Hepatocyte (in vitro differentiated cells): ENCODE results near the gene MRPS27. TPM values are rescaled to one million over a fixed set of nuclear protein-coding genes. Genes with fewer than 3 reads are reported as not detected.

Experiments used
- DNase-seq: peaks from one replicate; pipeline ENCODE4 v3.0.0-alpha.2; 2016; ENCODE audit warnings: low spot score
- H2AFZ ChIP-seq: fragments of 200-600 bp; sonication (generic); 2 replicates; pipeline ENCODE4 v1.6.0; 2016; ENCODE audit warnings: antibody characterized with exemption, mild to moderate bottlenecking
- H3K27ac ChIP-seq: fragments of 200-600 bp; sonication (generic); 2 replicates; pipeline ENCODE4 v1.5.1; 2016; ENCODE audit warnings: mild to moderate bottlenecking
- H3K27me3 ChIP-seq: fragments of 200-600 bp; sonication (generic); 2 replicates; pipeline ENCODE4 v1.6.1; 2016
- H3K36me3 ChIP-seq: fragments of 200-600 bp; sonication (generic); replicated peaks from 2 replicates; pipeline ENCODE4 v1.5.1; 2016; ENCODE audit warnings: low read depth; ENCODE audit not compliant: insufficient read depth
- H3K4me1 ChIP-seq: fragments of 200-600 bp; sonication (generic); 2 replicates; pipeline ENCODE4 v1.5.1; 2016; ENCODE audit warnings: mild to moderate bottlenecking, moderate library complexity; ENCODE audit not compliant: insufficient read depth
- H3K4me2 ChIP-seq: fragments of 200-600 bp; sonication (generic); 2 replicates; pipeline ENCODE4 v1.6.0; 2016
- H3K4me3 ChIP-seq: fragments of 200-600 bp; sonication (generic); 2 replicates; pipeline ENCODE4 v1.5.1; 2016; ENCODE audit warnings: mild to moderate bottlenecking
- H3K79me2 ChIP-seq: fragments of 200-600 bp; sonication (generic); 2 replicates; pipeline ENCODE4 v1.6.0; 2017; ENCODE audit warnings: mild to moderate bottlenecking
- H3K9me2 ChIP-seq: fragments of 200-600 bp; sonication (generic); replicated peaks from 2 replicates; pipeline ENCODE4 v1.6.0; 2017; ENCODE audit warnings: mild to moderate bottlenecking; ENCODE audit not compliant: insufficient read depth
- H3K9me3 ChIP-seq: fragments of 200-600 bp; sonication (generic); 2 replicates; pipeline ENCODE4 v1.5.1; 2016; ENCODE audit warnings: low read depth, mild to moderate bottlenecking
- H4K20me1 ChIP-seq: fragments of 200-600 bp; sonication (generic); 2 replicates; pipeline ENCODE4 v1.6.0; 2016; ENCODE audit warnings: mild to moderate bottlenecking; ENCODE audit not compliant: insufficient read depth, poor library complexity, severe bottlenecking
- EZH2 ChIP-seq: fragments of 200-600 bp; sonication (generic); IDR thresholded peaks from 2 replicates; pipeline ENCODE4 v1.6.1; 2016; ENCODE audit warnings: antibody characterized with exemption, mild to moderate bottlenecking, borderline replicate concordance
- EZH2phosphoT487 ChIP-seq: fragments of 200-600 bp; sonication (generic); IDR thresholded peaks from one replicate; pipeline ENCODE4 v1.6.1; 2018; ENCODE audit warnings: antibody characterized with exemption, mild to moderate bottlenecking, low read depth, moderate library complexity; ENCODE audit not compliant: unreplicated experiment, severe bottlenecking
- WGBS: methylation state at CpG from one replicate; pipeline ENCODE4 v1.1.6; 2016; ENCODE audit warnings: low lambda C conversion rate; ENCODE audit errors: missing lambda C conversion rate; 5-methylcytosine and 5-hydroxymethylcytosine counted together
- polyA plus RNA-seq: library from polyadenylated mRNA; unstranded; fragments of >200 nt; fragmentation: Nextera tagmentation; extraction: Ambion mirVana; gene quantifications from 2 replicates; pipeline ENCODE4 v1.2.1, GENCODE V29; 2016
- total RNA-seq: library from RNA; depleted of rRNA; stranded (reverse); fragments of >200 nt; gene quantifications from 2 replicates; pipeline ENCODE4 v1.2.3, GENCODE V29; 2014
- TF ChIP-seq, protein P1 (sequence below): fragments of 200-600 bp; sonication (generic); IDR thresholded peaks from 2 replicates; pipeline ENCODE4 v1.5.1; 2016; ENCODE audit warnings: antibody characterized with exemption, mild to moderate bottlenecking; ENCODE audit not compliant: poor library complexity

The MRPS27 gene
- total and polyA plus RNA-seq, 2 experiments from 2014 or later, result 35.6 to 63.5 TPM

DNA sequence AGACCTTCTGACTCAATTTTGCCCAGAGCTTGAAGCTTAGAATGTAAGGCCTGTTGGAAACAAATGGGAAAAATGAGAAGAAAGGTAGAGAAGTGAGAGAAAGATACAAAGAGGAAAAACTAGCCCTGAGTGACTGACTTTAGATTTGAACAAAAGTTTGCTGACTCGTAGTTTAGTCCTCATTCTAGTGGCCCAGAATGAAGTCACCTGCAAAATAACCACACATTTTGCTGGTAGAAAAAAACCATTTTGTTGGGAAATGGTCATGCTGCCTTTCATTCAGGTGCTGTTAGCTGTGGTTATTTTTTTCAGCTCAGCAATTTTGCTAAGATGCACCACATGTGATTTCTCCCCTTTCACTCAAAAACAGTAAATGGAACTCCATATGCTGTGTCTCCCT lies 98.9 kb downstream of the MRPS27 start:
- Histone ChIP-seq H3K79me2 (no peaks in the 10 kb centered on the region), H3K4me2 (no peak overlapping the region), H3K4me1 (no peaks in the 10 kb centered on the region), H3K9me3 (no peaks in the 10 kb centered on the region), H3K9me2 (no peaks in the 10 kb centered on the region), H3K27me3 (no peaks in the 10 kb centered on the region), H3K4me3 (no peak overlapping the region), H2AFZ (no peak overlapping the region), H4K20me1 (no peaks in the 10 kb centered on the region), H3K36me3 (no peaks in the 10 kb centered on the region), H3K27ac (no peak overlapping the region)
- DNase-seq, result no peak
- TF ChIP-seq EZH2, result no peak
- WGBS, result 96% methylated on average over 1 of the region's 1 CpG

DNA sequence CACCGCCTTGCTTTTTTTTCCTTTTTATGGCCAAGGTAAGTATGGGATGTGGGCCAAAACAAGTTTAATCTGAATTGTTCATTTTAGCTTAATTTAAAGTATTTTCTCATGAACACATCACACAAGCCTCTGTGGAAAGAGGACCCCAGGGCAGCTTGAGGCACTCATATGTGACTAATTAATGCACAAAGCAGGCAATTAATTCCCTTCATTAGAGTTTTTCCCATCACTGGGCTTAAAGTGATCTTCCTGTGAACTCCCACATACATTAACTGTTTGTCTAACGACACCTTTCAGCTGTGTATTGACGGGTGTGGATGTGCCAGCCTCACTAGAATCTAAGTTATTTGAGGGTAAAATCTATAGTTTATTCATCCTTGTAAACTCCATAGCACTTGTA lies 103.3 kb downstream of the MRPS27 start:
- H2AFZ ChIP-seq, result no peak overlapping the region
- WGBS, result 94% methylated on average over 3 of the region's 3 CpGs
- no peaks in the 10 kb centered on the region for H3K36me3 ChIP-seq
- H3K4me2 ChIP-seq, result no peak overlapping the region
- H3K4me1 ChIP-seq, result no peaks in the 10 kb centered on the region
- no peak overlapping the region for H3K27ac ChIP-seq
- DNase-seq, result no peak
- TF ChIP-seq, protein P1, sequence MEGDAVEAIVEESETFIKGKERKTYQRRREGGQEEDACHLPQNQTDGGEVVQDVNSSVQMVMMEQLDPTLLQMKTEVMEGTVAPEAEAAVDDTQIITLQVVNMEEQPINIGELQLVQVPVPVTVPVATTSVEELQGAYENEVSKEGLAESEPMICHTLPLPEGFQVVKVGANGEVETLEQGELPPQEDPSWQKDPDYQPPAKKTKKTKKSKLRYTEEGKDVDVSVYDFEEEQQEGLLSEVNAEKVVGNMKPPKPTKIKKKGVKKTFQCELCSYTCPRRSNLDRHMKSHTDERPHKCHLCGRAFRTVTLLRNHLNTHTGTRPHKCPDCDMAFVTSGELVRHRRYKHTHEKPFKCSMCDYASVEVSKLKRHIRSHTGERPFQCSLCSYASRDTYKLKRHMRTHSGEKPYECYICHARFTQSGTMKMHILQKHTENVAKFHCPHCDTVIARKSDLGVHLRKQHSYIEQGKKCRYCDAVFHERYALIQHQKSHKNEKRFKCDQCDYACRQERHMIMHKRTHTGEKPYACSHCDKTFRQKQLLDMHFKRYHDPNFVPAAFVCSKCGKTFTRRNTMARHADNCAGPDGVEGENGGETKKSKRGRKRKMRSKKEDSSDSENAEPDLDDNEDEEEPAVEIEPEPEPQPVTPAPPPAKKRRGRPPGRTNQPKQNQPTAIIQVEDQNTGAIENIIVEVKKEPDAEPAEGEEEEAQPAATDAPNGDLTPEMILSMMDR, result no peak
- no peak for TF ChIP-seq EZH2
- no peak for TF ChIP-seq EZH2phosphoT487
- no peaks in the 10 kb centered on the region for H3K9me2 ChIP-seq
- no peaks in the 10 kb centered on the region for H3K79me2 ChIP-seq
- H3K4me3 ChIP-seq, result no peak overlapping the region
- H3K9me3 ChIP-seq, result no peaks in the 10 kb centered on the region
- no peaks in the 10 kb centered on the region for H3K27me3 ChIP-seq
- no peaks in the 10 kb centered on the region for H4K20me1 ChIP-seq

DNA sequence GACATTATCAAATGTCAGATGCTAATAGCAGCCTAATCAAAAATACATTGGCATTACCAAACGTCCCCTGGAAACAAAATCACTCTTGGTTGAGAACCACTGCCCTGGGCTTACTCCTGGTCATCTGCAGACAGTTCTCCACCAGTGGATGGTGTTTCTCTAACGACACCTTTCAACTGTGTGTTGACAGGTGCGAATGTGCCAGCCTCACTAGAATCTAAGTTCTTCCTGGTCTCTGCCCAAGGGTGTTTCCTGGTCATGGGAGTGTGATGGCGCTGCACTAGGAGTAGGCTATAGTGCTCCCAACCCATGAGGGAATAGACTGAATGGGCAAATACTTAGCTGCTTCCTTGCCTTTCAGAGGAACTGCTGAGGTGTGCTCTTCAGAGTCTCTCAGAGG lies 105.9 kb downstream of the MRPS27 start:
- Histone ChIP-seq H3K4me1 (no peaks in the 10 kb centered on the region), H3K79me2 (no peaks in the 10 kb centered on the region), H3K9me3 (no peaks in the 10 kb centered on the region), H2AFZ (no peak overlapping the region), H3K4me2 (no peak overlapping the region), H3K27ac (no peak overlapping the region), H3K4me3 (no peak overlapping the region), H4K20me1 (no peaks in the 10 kb centered on the region), H3K9me2 (no peaks in the 10 kb centered on the region), H3K27me3 (no peaks in the 10 kb centered on the region), H3K36me3 (no peaks in the 10 kb centered on the region)
- no peak for DNase-seq
- TF ChIP-seq, protein P1, result no peak
- TF ChIP-seq EZH2phosphoT487, result no peak
- TF ChIP-seq EZH2, result no peak
- WGBS, result 93% methylated on average over 4 of the region's 4 CpGs

DNA sequence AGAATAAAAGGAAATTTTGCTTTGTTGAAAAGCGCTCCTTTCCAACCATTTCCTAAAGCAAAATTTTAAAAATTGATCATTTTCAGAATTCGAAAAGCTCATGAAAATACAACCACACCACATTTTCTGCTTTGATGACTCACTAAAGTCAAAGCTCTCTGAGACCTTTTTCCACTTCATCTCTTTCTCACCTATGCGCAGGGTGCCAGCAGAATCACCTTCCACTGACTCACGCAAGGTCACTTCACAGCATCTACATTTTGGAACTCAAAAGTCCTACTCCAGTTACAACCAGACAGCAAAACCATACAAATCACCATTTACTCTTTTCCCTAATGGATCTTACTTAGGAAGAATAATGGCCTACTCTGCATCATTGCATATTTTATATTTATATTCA lies 106.6 kb downstream of the MRPS27 start:
- no peak overlapping the region for H3K4me3 ChIP-seq
- DNase-seq, result no peak
- H3K4me1 ChIP-seq, result no peaks in the 10 kb centered on the region
- no peak overlapping the region for H2AFZ ChIP-seq
- TF ChIP-seq EZH2 (no peak), EZH2phosphoT487 (no peak)
- TF ChIP-seq, protein P1, result no peak
- WGBS, result 93% methylated on average over 4 of the region's 4 CpGs
- no peaks in the 10 kb centered on the region for H3K9me3 ChIP-seq
- H3K4me2 ChIP-seq, result no peak overlapping the region
- no peak overlapping the region for H3K27ac ChIP-seq
- no peaks in the 10 kb centered on the region for H3K36me3 ChIP-seq
- H3K27me3 ChIP-seq, result no peaks in the 10 kb centered on the region
- no peaks in the 10 kb centered on the region for H3K79me2 ChIP-seq
- no peaks in the 10 kb centered on the region for H4K20me1 ChIP-seq
- H3K9me2 ChIP-seq, result no peaks in the 10 kb centered on the region
